Gastrocnemius medialis (tissue), 4 donors: ENCODE results near the gene INPP5A.

Source experiments
- CTCF ChIP-seq, 5 experiments: fragments of 450-650 bp in 3 of 5; fragments of 200-600 bp in 2 of 5; sonication (generic) in 2 of 5; IDR thresholded peaks in 4 of 5; conservative IDR thresholded peaks in 1 of 5; 1 replicate in 4 of 5; 2 replicates in 1 of 5; pipeline ENCODE4 v1.5.1; 2016 to 2019; ENCODE audit warnings: antibody characterized with exemption in 5 of 5, mild to moderate bottlenecking in 3 of 5, moderate library complexity in 3 of 5
- POLR2A ChIP-seq, 2 donors: fragments of 450-650 bp; IDR thresholded peaks; one replicate each; pipeline ENCODE4 v1.6.1; 2017; ENCODE audit warnings: antibody characterized with exemption in 2 of 2, mild to moderate bottlenecking in 2 of 2, moderate library complexity in 2 of 2

GRCh38 chr10:132588301-132589013 is 50.9 kb downstream of the INPP5A start:
- no peak for TF ChIP-seq CTCF (IDR thresholded peaks at IDR 0.05 in 4 of 5, conservative IDR thresholded peaks at IDR 0.05 in 1 of 5)
- TF ChIP-seq POLR2A (IDR thresholded peaks at IDR 0.05): no peak
